ENCODE data around the gene CYP1A1.

The CYP1A1 gene

GRCh38 chr15:74683758-74684157, 41.6 kb downstream of the CYP1A1 start:
- DNase-seq = no peak

GRCh38 chr15:74682954-74683353, 42.4 kb downstream of the CYP1A1 start:
- DNase-seq = no peak

DNA sequence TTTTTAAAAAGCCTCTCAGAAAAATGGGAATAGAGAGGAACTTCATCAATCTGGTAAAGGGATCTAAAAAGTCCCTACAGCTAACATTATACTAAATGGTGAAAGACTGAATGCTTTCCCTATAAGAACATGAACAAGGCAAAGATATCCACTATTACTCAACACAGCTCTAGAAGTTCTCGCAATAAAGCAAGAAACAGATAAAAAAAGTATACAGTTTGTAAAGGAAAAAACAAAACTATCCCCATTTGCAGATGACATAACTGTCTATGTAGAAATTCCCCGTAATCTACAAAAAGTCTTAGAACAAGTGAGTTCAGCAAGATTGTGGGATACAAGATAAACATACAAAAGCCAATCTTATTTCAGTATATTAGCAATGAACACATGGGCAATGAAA, 44.9 kb downstream of the CYP1A1 start:
- no peak for DNase-seq

- DNase-seq = no peak
Measured at GRCh38 chr15:74676801-74677200, 48.5 kb downstream of the CYP1A1 start.

DNA sequence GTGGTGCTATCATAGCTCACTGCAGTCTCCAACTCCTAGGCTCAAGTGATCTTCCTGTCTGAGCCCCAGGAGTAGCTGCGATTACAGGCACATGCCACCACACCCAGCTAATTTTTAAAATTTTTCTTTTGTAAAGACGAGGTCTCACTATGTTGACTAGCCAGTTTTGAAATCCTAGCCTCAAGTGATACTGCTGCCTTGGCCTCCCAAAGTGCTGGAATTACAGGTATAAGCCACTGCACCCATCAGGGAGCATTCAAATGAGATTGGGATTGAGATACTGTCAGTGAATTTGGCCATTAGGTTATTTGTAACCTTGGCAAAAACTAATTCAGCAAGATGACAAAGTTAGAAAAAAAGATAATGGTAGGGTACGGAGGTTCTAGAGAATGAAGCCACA, 51.2 kb downstream of the CYP1A1 start:
- no peak for DNase-seq

GRCh38 chr15:74669627-74670026, 55.7 kb downstream of the CYP1A1 start:
- DNase-seq = no peak
